Daoy (cell line): ENCODE measurements around the gene NFATC4. TPM values are rescaled to one million over a fixed set of nuclear protein-coding genes. Genes with fewer than 3 reads are reported as not detected.
"Not testable (repeated sequence)": the region's sequence is repeated elsewhere in the genome, so short reads cannot be mapped to it uniquely, and the experiment has no call there.

Source experiments
- DNase-seq: peaks from one replicate; pipeline ENCODE4 v3.0.0-alpha.2; 2015; ENCODE audit warnings: low read depth
- total RNA-seq: library from RNA; depleted of rRNA; stranded (reverse); fragments of >200 nt; shearing (Covaris generic); gene quantifications from 2 replicates; pipeline ENCODE4 v1.2.3, GENCODE V29; 2014; rRNA removed

Gene NFATC4
- 14.5 and 28.8 TPM in 2 replicates for total RNA-seq

- DNase-seq: peak; percentile 90
These were observed at the start of gene NFATC4 for GRCh38 chr14:24367514-24368211. Gene NFATC4 (plus strand): TSS chr14:24368184. CDS start chr14:24368341, 157 bp downstream.

DNA sequence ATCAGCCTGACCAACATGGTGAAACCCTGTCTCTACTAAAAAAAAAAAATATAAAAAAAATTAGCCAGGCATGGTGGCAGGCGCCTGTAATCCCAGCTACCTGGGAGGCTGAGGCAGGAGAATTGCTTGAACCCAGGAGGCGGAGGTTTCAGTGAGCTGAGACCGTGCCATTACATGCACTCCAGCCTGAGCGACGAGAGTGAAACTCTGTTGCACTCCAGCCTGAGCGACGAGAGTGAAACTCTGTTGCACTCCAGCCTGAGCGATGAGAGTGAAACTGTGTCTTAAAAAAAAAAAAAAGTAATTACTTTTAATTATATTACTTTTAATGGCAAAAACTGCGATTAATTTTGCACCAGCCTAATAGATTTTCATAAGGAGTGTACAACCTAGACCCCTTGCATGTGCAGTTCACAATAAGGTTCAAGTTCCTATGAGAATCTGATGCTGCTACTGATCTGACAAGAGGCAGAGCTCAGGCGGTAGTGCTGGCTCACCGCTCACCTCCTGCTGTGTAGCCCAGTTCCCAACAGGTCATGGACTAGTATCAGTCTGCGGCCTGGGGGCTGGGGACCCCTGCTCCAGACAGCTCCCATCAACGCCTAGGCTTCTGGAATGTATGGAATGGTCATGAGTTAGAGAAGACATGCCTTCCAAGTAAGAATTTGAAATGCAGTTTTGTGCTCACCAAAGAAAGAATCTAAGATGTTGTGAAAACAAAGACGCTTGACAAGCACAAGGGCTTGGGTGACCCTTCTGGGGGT, 46.6 kb upstream of the NFATC4 start:
- DNase-seq: no peak

GRCh38 chr14:24322672-24323071, 45.3 kb upstream of the NFATC4 start:
- DNase-seq: no peak

- no peak for DNase-seq
These were observed 44.6 kb upstream of the NFATC4 start for GRCh38 chr14:24323341-24323740.

DNA sequence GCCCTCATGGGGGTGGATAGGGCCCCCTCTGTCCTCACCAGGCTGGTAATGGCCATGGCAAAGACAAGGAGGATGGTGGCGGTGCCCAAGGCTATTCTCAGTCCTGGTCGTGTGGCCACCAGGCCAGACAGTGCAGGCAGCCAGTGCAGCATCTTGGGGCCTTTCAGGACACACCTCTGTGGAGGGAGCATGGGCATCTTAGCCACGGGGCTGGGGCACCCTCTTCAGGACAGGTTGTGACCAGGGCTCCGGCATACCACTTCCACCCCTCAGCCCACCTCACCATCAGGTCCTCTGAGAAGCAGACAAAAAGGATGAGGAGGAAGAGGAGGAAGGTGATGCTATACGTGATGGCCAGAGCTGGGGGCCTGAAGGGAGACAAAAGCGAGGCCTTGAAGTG, 44.0 kb upstream of the NFATC4 start:
- no peak for DNase-seq

DNA sequence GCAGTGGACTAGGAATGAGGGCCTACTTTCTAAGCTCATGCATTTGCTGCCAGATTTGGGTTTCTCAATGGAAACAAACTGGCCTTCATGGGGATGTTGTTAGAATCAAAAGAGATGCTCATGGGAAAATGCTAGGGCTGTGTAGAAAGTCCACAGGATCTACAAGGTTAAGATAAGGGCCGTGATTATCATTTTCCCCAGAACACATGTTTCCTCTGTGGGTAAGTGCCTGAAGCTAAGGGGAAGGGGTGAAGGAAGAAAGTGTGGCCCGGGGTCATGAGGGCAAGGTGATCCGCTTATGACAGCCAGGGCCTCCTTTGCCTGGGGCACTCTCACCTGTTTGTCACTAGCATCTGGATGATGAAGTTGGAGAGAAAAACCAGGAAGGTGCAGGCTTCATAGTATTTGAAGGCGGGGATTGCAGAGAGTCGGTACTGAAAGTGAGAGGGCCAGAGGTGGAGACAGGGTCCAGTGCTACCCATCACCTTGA, 42.9 kb upstream of the NFATC4 start:
- no peak for DNase-seq

DNA sequence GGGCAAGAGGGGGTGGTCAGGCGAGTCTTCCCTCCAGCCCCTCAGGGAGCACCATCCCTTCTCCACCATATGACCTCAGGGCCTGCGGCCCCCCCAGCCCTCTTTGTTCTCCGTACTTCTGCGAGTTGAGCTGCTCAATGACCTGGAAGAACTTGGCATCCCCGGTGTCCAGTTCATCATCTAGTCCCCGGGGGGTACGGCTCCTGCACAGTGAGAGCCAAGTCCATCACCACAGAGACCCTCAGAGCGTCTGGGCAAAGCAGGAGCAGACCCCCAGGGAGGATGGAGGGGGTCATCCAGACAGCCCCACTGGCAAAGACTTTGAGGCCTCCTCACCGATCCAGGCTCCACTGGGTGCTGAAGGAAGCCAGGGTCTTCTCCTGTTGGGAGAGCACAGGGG, 42.0 kb upstream of the NFATC4 start:
- DNase-seq: no peak

DNA sequence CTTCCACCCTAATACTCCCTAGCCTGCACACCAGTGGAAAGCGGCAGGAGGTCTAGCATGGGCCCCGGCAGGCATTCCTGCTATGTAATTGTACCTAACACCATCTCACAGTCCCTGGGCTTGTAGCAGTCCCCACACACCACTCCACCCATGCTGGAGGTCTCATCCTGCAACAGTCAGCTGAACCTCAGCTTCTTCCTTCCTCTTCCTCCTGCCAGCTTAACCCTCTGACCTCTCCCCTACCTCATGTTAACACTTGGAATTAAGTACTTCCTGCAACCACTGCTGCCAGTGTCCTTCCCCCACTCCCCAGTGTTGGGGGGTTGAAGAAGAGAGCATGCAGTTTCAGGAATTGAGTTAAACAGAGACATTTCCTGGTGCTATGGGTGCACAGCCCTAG, 40.7 kb upstream of the NFATC4 start:
- DNase-seq: no peak

DNA sequence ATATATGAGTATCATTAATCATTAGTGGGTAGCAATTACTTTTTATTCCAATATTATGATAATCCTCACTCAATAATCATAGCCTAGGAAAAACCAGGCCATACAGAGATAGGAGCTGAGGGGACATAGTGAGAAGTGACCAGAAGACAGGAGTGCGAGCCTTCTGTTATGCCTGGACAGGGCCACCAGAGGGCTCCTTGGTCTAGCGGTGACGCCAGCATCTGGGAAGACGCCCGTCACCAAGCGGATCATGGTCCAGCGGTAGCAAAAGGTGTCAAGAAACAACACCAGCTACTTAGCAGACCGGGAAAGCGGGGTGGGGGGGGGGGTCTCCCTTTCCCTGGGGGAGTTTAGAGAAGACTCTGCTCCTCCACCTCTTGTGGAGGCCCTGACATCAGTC, 40.1 kb upstream of the NFATC4 start:
- DNase-seq: not testable (repeated sequence)

- no peak for DNase-seq
These were observed 38.8 kb upstream of the NFATC4 start for GRCh38 chr14:24329073-24329663.

DNA sequence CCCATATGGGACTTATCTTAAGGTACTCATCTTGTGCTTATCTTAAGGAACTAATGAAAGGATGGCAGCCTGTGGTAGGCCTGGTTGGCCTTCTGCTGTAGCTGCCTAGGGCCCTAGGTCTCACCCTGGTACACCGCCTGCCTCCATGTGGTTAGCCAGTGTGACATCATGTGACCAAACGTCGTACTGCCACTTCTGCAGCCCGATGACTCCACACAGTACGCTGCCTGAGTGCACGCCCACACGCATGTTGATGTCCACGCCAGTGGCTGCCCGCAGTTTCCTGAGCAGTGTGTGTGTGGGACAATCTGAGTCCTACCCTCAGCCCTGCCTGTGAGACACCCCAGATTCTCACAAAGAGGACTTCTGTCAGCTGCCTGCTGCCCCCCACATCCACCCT, 38.2 kb upstream of the NFATC4 start:
- DNase-seq: no peak

GRCh38 chr14:24330973-24331674, 36.9 kb upstream of the NFATC4 start:
- DNase-seq: no peak

DNA sequence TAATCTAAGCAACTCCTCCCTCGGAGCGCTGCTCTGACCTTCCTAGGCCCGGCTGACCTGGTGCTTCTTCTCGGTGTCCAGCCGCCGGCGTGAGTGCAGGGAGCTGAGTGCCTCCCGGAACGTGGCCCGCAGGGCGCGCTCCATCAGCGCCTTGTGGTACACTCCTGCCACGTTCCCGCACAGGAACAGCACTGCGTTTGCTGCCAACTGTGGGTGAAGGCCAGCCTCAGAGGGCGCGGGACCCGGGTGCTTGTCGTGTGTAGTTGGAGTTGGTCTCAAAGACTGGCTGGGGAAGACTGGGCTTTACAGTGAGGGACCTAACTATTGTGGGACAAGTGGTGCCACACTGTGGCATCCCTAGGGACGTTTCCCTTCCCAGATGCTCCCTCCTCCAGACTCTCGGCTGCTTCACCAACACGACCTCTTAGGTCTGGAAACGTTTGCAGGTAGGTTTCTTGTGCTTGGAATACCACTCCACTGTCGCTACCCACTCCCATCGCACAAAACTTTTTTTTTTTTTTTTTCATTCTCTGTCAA, 36.2 kb upstream of the NFATC4 start:
- no peak for DNase-seq

- peak; percentile 73 for DNase-seq
These were observed 35.6 kb upstream of the NFATC4 start for GRCh38 chr14:24332268-24332993.

GRCh38 chr14:24334431-24335291, 33.3 kb upstream of the NFATC4 start, which contains the start of gene ADCY4:
Gene ADCY4 (minus strand): TSS chr14:24335071. CDS start chr14:24334652, 419 bp downstream.
- DNase-seq: no peak

- DNase-seq: no peak
These were observed 32.4 kb upstream of the NFATC4 start for GRCh38 chr14:24335461-24336171.

GRCh38 chr14:24337144-24337823, 30.7 kb upstream of the NFATC4 start:
- no peak for DNase-seq

- DNase-seq: no peak
These were observed 30.2 kb upstream of the NFATC4 start for GRCh38 chr14:24337824-24338175.

GRCh38 chr14:24338843-24339242, 29.1 kb upstream of the NFATC4 start:
- DNase-seq: no peak
